Esophagus mucosa (tissue), 1 donor: ENCODE measurements around the gene NDUFAF8. TPM values are rescaled to one million over a fixed set of nuclear protein-coding genes. Genes with fewer than 3 reads are reported as not detected.
"Not testable (repeated sequence)": the region's sequence is repeated elsewhere in the genome, so short reads cannot be mapped to it uniquely, and the experiment has no call there.

Experiments used
- ATAC-seq: fragments of 200-7000 bp; cut with Tn5 transposase; one replicate; pipeline ENCODE4 v1.9.1; 2020
- total RNA-seq: library from RNA; stranded (reverse); gene quantifications from one replicate; pipeline ENCODE4 v1.2.4, GENCODE V29; 2023
- donor health status: DM: yes; HTN: yes; CAD: no.

The NDUFAF8 gene
- total RNA-seq, 1 donor from 2014 or later, result 41.2 TPM

DNA sequence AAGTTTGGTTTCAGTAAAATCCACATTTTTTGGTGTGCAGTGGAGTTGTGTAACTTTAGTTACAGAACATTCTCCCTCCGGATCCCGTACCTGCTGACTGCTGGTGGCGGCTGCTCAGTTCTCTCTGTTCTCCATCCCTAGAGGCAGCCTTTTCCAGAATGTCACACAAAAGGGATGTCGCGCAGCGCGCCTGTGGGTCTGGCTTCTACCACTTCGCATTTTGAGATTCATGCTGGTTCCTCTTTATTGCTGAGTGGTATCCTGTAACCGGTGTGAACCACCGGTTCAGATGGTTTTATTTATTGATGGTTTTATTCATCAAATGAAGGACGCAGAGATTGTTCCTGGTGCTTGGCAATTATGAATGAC, 15.4 kb upstream of the NDUFAF8 start:
- ATAC-seq, result no peak

- ATAC-seq, result not testable (repeated sequence)
These were observed 11.5 kb upstream of the NDUFAF8 start for GRCh38 chr17:81227630-81228029.

- peak; percentile 3 for ATAC-seq
These were observed 10.7 kb upstream of the NDUFAF8 start for GRCh38 chr17:81228420-81228819.

DNA sequence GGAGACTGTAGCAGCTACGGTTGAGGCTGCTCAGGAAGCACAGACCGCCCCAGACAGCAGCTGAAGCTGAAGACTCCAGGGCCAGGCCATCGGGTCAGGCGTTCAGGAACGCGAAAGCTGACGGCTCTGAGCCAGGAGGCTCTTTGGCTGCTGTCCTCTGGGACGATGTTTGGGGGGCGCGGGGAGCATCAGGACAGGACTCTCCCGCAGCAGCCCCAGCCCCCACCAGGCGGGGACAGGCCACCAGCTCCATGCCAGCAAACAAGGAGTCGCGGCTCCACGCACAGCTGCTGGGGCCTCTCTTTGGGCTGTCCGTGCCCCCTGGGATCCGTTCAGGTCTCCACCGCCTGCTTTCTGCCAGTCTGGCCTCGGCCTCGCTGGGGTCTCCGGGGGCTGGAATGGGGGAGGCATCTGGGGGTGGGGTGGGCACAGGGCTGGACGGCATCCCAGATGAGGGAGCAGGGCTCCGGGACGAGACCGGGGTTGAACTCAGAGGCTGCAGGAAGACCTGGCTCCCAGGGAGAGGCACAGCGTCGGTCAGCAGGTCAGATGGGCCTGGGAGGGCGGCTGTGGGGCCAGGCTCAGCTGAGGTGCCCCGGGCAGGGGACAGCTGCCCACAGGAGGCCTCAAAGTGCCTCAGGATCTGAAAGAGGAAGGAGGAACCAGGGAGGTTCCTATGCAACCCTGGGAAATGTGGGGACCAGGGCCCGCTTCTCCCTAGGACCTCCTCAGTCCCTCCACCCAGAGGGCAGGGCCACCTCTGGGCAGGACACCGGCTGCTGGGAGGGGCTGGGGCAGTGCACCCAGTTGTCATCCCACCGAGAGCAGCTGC, 10.1 kb upstream of the NDUFAF8 start:
- ATAC-seq, result peak; percentile 4

GRCh38 chr17:81229666-81229920, 9.5 kb upstream of the NDUFAF8 start:
- ATAC-seq, result no peak

DNA sequence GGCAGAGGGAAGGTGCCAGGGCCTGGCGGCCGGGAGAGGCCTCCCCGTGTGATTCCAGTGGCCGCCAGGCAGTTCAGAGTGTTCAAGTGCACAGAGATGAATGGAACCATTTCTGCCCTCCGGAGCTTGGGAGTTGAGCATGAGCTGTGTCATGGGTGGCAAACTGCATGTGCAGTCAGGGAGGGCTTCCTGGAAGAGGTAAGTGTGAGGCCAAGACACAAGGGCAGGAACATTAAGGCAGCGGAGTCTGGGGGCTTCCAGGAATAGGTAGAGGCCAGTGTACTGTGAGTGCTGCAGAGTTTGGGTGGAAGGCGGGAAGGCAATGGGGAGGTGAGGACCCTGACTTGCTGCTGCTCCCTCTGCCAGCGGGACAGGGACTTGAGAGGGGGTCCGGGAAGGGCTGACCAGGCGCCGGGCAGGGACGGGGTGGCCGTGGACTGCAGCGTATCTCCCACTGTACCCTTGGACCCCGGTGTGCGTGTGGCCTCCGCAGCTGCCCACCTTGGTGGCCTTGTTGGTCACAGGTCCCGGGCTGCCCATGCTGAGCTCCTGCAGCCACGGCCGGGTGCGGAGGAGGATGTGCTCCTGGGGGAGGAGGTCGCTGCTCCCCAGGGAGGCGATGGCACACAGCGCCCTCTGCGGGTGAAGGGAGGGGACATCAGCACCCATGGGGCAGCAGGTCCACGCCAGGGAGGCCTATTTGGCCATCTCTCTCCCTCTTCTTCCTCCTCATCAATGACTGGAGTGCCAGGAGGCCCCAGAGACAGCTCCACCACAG, 8.9 kb upstream of the NDUFAF8 start:
- peak; percentile 5 for ATAC-seq

GRCh38 chr17:81231121-81231645, 7.9 kb upstream of the NDUFAF8 start:
- no peak for ATAC-seq

GRCh38 chr17:81231766-81232581, 7.1 kb upstream of the NDUFAF8 start:
- ATAC-seq, result no peak

DNA sequence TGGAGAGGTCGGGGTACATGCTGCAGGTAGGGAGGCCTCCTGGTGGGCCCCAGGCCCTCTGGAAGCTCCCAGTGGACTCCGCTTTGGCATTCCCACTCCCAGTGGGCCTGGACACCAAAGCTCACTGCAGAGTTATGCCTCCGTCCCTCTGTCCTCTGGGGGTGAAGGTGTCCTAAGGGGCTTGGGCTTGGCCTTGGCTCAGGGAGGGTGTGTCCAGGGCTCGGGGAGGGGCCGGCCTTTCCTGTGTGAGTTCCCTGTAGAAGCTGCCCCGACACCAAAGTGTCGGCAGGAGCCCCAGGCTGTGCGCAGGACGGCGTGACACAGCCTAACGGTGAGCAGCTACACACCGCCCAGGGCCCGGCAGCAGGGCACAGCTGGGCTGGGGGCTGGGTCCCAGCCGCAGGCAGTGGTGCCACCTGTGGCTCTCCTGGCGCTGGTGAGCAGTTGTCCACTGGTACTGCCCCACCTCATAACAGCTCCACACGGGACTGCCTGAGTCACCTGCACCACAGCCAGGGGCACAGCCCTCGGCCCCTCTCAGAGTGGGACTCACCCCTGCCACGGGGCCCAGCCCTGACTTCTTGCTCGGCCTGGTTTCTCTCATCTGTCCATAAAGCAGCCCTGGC, 6.4 kb upstream of the NDUFAF8 start:
- no peak for ATAC-seq

GRCh38 chr17:81233316-81233715, 5.8 kb upstream of the NDUFAF8 start:
- no peak for ATAC-seq

DNA sequence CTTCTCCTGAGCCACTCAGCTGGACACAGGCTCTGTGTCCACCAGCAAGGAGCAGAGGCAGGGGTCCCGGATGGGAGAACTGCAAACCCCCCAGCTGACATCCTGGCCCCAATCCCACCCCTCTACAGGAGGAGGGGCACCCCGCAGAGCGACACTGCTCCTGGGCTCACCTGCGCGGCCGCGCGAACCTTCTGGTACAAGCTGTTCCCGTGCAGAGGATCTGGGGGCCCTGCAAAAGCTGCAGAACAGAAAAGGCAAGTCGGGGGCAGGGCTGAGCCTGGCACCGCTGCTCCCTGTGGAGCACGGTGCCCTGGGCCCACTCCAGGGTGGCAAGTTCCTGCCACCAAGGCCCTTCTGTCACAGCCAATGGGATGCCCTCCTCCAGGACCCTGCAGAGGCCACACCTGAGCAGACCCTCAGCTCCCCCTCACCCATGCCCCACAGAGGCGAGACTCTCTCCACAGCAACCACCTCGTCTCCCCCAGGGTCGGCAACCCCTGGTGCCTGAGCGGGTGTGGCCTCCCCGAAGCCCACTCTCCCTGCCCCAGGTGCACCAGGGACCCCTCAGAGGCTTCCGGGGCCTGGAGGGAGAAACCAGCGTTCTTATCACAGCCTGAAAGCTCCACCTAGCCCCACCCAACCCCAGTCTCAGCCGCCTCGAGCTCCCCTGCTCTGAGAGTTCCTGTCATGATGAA, 5.2 kb upstream of the NDUFAF8 start:
- ATAC-seq, result no peak

- ATAC-seq, result no peak
These were observed 4.6 kb upstream of the NDUFAF8 start for GRCh38 chr17:81234506-81234855.

GRCh38 chr17:81234940-81235821, 3.9 kb upstream of the NDUFAF8 start:
- no peak for ATAC-seq

GRCh38 chr17:81235822-81236740, 3.0 kb upstream of the NDUFAF8 start:
- ATAC-seq, result no peak

GRCh38 chr17:81236784-81237183, 2.3 kb upstream of the NDUFAF8 start:
- no peak for ATAC-seq

- peak; percentile 14 for ATAC-seq
These were observed 1.3 kb upstream of the NDUFAF8 start for GRCh38 chr17:81237591-81238489.

GRCh38 chr17:81238490-81238814, 666 bp upstream of the NDUFAF8 start:
- ATAC-seq, result no peak

DNA sequence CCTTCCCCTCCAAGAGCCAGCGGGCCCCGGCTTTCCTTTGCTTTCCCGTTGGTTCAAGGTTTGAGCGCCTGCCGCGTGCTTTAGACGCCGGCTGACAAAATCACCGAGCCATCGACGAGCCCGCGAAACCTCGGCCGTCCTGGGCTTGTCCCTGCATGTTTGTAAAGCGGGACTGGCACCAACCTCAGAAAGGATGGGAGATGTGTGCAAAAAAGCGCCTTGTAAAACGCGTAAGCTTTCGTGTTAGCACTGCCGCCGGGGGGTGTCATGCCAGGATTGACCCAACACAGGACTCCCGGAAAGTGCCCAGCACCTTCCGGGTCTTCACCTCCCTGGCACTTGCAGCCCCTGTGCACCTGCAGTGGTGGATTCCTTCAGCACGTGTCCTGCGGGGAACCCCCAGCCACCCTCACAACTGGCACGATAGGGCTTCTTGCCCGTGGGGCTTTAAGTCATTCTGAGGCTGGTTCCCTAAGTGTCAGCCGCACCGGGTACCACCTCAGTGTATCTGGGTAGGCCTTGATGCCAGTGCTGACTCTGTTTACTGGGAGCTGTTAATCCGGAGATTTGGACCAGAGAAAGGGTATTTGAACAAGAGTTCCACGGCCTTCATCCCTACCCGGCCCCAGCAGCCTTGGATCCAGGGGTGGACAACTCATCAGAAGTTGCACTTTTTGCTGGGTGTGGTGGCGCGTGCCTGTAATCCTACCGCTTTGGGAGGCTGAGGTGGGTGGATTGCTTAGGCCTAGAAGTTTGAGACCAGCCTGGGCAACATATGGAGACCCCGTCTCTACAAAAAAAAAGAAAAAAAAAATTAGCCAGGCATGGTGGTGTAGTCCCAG, 817 bp downstream of the NDUFAF8 start:
- peak; percentile 12 for ATAC-seq
